GM23248 (cell line): ENCODE results near the gene USF2. TPM values are rescaled to one million over a fixed set of nuclear protein-coding genes. Genes with fewer than 3 reads are reported as not detected.

Experiments
- DNase-seq: peaks from one replicate; pipeline ENCODE4 v3.0.0-alpha.2; 2015
- H2AFZ ChIP-seq: fragments of 200-600 bp; sonication (generic); 2 replicates; pipeline ENCODE4 v1.6.1; 2016; ENCODE audit warnings: antibody characterized with exemption
- H3F3A ChIP-seq: fragments of 200-600 bp; sonication (generic); 2 replicates; pipeline ENCODE4 v1.6.1; 2016; ENCODE audit warnings: mild to moderate bottlenecking, antibody characterized with exemption, mixed run types; ENCODE audit not compliant: insufficient read depth
- H3K27ac ChIP-seq: fragments of 200-600 bp; sonication (generic); 2 replicates; pipeline ENCODE4 v1.5.1; 2016; ENCODE audit warnings: mild to moderate bottlenecking
- H3K27me3 ChIP-seq: fragments of 200-600 bp; sonication (generic); replicated peaks from 2 replicates; pipeline ENCODE4 v1.6.1; 2016; ENCODE audit warnings: mild to moderate bottlenecking; ENCODE audit not compliant: insufficient read depth
- H3K36me3 ChIP-seq: fragments of 200-600 bp; sonication (generic); 2 replicates; pipeline ENCODE4 v1.6.1; 2016; ENCODE audit warnings: low read depth, mild to moderate bottlenecking
- H3K4me1 ChIP-seq: fragments of 200-600 bp; sonication (generic); 2 replicates; pipeline ENCODE4 v1.6.1; 2016; ENCODE audit warnings: mild to moderate bottlenecking; ENCODE audit not compliant: insufficient read depth
- H3K4me2 ChIP-seq: fragments of 200-600 bp; sonication (generic); one replicate; pipeline ENCODE4 v1.6.1; 2016; ENCODE audit warnings: mild to moderate bottlenecking; ENCODE audit not compliant: unreplicated experiment
- H3K4me3 ChIP-seq: fragments of 200-600 bp; sonication (generic); 2 replicates; pipeline ENCODE4 v1.5.1; 2016; ENCODE audit warnings: mild to moderate bottlenecking
- H3K79me2 ChIP-seq: fragments of 200-600 bp; sonication (generic); 2 replicates; pipeline ENCODE4 v1.6.1; 2016; ENCODE audit warnings: mild to moderate bottlenecking; ENCODE audit not compliant: insufficient read depth
- H3K9ac ChIP-seq: fragments of 200-600 bp; sonication (generic); 2 replicates; pipeline ENCODE4 v1.6.1; 2016; ENCODE audit warnings: mild to moderate bottlenecking
- H3K9me2 ChIP-seq: fragments of 200-600 bp; sonication (generic); 2 replicates; pipeline ENCODE4 v1.6.1; 2016; ENCODE audit warnings: mixed run types, mild to moderate bottlenecking, moderate library complexity; ENCODE audit not compliant: insufficient read depth
- H3K9me3 ChIP-seq: fragments of 200-600 bp; sonication (generic); one replicate; pipeline ENCODE4 v1.6.1; 2017; ENCODE audit warnings: low read depth
- H4K20me1 ChIP-seq: fragments of 200-600 bp; sonication (generic); 2 replicates; pipeline ENCODE4 v1.6.0; 2016; ENCODE audit not compliant: insufficient read depth
- EZH2 ChIP-seq: fragments of 200-600 bp; sonication (generic); IDR thresholded peaks from 2 replicates; pipeline ENCODE4 v1.6.1; 2018; ENCODE audit warnings: antibody characterized with exemption, mild to moderate bottlenecking; ENCODE audit not compliant: insufficient read depth, poor library complexity, severe bottlenecking
- EZH2phosphoT487 ChIP-seq: fragments of 200-600 bp; sonication (generic); IDR thresholded peaks from 2 replicates; pipeline ENCODE4 v1.6.1; 2018; ENCODE audit warnings: antibody characterized with exemption, moderate library complexity, mild to moderate bottlenecking, low read depth; ENCODE audit not compliant: insufficient read depth
- WGBS, 2 experiments: methylation state at CpG; one replicate each; pipeline ENCODE4 v1.1.6; 2015 to 2017; ENCODE audit warnings: low lambda C conversion rate in 2 of 2, low coverage in 1 of 2; ENCODE audit errors: missing lambda C conversion rate in 2 of 2; 5-methylcytosine and 5-hydroxymethylcytosine counted together
- in situ Hi-C: fragments of 300-500 bp; cut with MboI; formaldehyde crosslinking; loops from 2 replicates; pipeline ENCODE4 v1.15.0; 2020
- polyA plus RNA-seq: library from polyadenylated mRNA; unstranded; fragments of >200 nt; fragmentation: Nextera tagmentation; extraction: Ambion mirVana; gene quantifications from 2 replicates; pipeline ENCODE4 v1.2.1, GENCODE V29; 2016
- total RNA-seq: library from RNA; depleted of rRNA; stranded (reverse); fragments of >200 nt; shearing (Covaris generic); gene quantifications from 2 replicates; pipeline ENCODE4 v1.2.3, GENCODE V29; 2014

USF2 gene
- total and polyA plus RNA-seq, 2 experiments from 2014 or later = 10.4 to 64.6 TPM

- Histone ChIP-seq H3F3A (no peaks in the 10 kb centered on the region), H3K27me3 (peaks cover 44% of the 10 kb centered on the region), H3K4me1 (no peaks in the 10 kb centered on the region), H3K36me3 (no peaks in the 10 kb centered on the region), H3K9me3 (no peaks in the 10 kb centered on the region), H2AFZ (no peak within 1 kb of the TSS), H3K27ac (no peak within 1 kb of the TSS), H3K4me2 (no peak within 1 kb of the TSS), H4K20me1 (no peaks in the 10 kb centered on the region), H3K9ac (no peak within 1 kb of the TSS), H3K4me3 (no peak within 1 kb of the TSS), H3K9me2 (no peaks in the 10 kb centered on the region), H3K79me2 (no peaks in the 10 kb centered on the region)
- in situ Hi-C loops = no loop called here
- no peak for TF ChIP-seq EZH2
- TF ChIP-seq EZH2phosphoT487 = no peak
- 3 to 4% methylated on average over 63 to 68 of the region's 69 CpGs for WGBS, 2 experiments
- no peak for DNase-seq
Observed at GRCh38 chr19:35248310-35249145, 20.2 kb upstream of the USF2 start, which contains the start of gene LSR. LSR (plus strand) TSS chr19:35249002; CDS start chr19:35249023, 21 bp downstream.

- H3K4me1 ChIP-seq = no peaks in the 10 kb centered on the region
- no peaks in the 10 kb centered on the region for H3K79me2 ChIP-seq
- H4K20me1 ChIP-seq = no peaks in the 10 kb centered on the region
- no peak for DNase-seq
- 5% methylated on average over 34 to 39 of the region's 39 CpGs for WGBS, 2 experiments
- in situ Hi-C loops = no loop called here
- H3K4me3 ChIP-seq = no peak overlapping the region
- H3K9me2 ChIP-seq = no peaks in the 10 kb centered on the region
- no peak overlapping the region for H3K4me2 ChIP-seq
- H3K9me3 ChIP-seq = no peaks in the 10 kb centered on the region
- TF ChIP-seq EZH2phosphoT487 = no peak
- TF ChIP-seq EZH2 = no peak
- H2AFZ ChIP-seq = no peak overlapping the region
- H3K36me3 ChIP-seq = no peaks in the 10 kb centered on the region
- peaks cover 44% of the 10 kb centered on the region for H3K27me3 ChIP-seq
- H3K9ac ChIP-seq = no peak overlapping the region
- no peaks in the 10 kb centered on the region for H3F3A ChIP-seq
- no peak overlapping the region for H3K27ac ChIP-seq
Observed at GRCh38 chr19:35249146-35249847, 19.5 kb upstream of the USF2 start.

- H3K27me3 ChIP-seq = peaks cover 44% of the 10 kb centered on the region
- no peak for DNase-seq
- in situ Hi-C loops = no loop called here
- no peak for TF ChIP-seq EZH2phosphoT487
- H3F3A ChIP-seq = no peaks in the 10 kb centered on the region
- H3K36me3 ChIP-seq = no peaks in the 10 kb centered on the region
- H3K79me2 ChIP-seq = no peaks in the 10 kb centered on the region
- no peak overlapping the region for H3K9ac ChIP-seq
- H3K27ac ChIP-seq = no peak overlapping the region
- no peaks in the 10 kb centered on the region for H3K4me1 ChIP-seq
- 64 to 71% methylated on average over 26 to 34 of the region's 34 CpGs for WGBS, 2 experiments
- no peak overlapping the region for H3K4me2 ChIP-seq
- H4K20me1 ChIP-seq = no peaks in the 10 kb centered on the region
- no peak overlapping the region for H3K4me3 ChIP-seq
- H3K9me2 ChIP-seq = no peaks in the 10 kb centered on the region
- H2AFZ ChIP-seq = no peak overlapping the region
- H3K9me3 ChIP-seq = no peaks in the 10 kb centered on the region
Observed at GRCh38 chr19:35249848-35250711, 18.7 kb upstream of the USF2 start.

- H3K4me2 ChIP-seq = no peak overlapping the region
- no peak for DNase-seq
- in situ Hi-C loops = no loop called here
- H3F3A ChIP-seq = no peaks in the 10 kb centered on the region
- 27% methylated on average over 2 of the region's 2 CpGs for WGBS, 2 experiments
- H3K27me3 ChIP-seq = peaks cover 35% of the 10 kb centered on the region
- no peaks in the 10 kb centered on the region for H4K20me1 ChIP-seq
- H3K4me1 ChIP-seq = no peaks in the 10 kb centered on the region
- no peaks in the 10 kb centered on the region for H3K36me3 ChIP-seq
- H3K79me2 ChIP-seq = no peaks in the 10 kb centered on the region
- no peaks in the 10 kb centered on the region for H3K9me3 ChIP-seq
- TF ChIP-seq EZH2phosphoT487 (no peak), EZH2 (no peak)
- H3K9ac ChIP-seq = no peak overlapping the region
- no peak overlapping the region for H3K27ac ChIP-seq
- no peak overlapping the region for H2AFZ ChIP-seq
- no peaks in the 10 kb centered on the region for H3K9me2 ChIP-seq
- no peak overlapping the region for H3K4me3 ChIP-seq
Observed at GRCh38 chr19:35251456-35251855, 17.3 kb upstream of the USF2 start.
